ENCODE results near the gene TSLP. TPM values are rescaled to one million over a fixed set of nuclear protein-coding genes. Genes with fewer than 3 reads are reported as not detected.

The TSLP gene
- total RNA-seq, 1 donor from 2014 or later = 2.0 TPM

DNA sequence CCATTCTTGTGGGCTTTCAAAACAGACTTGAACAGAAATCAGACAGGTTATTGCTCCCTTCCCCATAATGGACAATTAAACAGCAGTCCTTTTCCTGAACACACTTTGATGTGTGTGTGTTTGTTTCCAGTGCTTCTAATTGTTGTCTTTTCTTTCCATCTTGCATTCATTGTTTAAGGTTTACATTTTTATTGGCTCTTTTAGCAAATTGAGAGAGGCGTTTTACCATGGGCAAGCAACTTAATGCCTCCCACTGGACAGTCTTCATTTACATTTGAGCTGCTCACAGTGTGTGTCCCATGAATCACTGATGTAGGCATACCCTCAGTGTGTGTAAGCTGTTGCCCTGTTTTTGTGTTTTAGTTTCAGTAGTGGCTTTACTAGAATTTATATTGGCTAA, 45.6 kb downstream of the TSLP start:
- intact Hi-C loops (cut with DNase I) = no loop called here
- Histone ChIP-seq H3K27me3 (no peaks in the 10 kb centered on the region), H3K9me3 (no peaks in the 10 kb centered on the region), H3K4me3 (no peak overlapping the region), H3K36me3 (peaks cover 0 to 74% of the 10 kb centered on the region in 2 donors), H3K4me1 (no peaks in the 10 kb centered on the region), H3K27ac (no peak overlapping the region)
- TF ChIP-seq, protein P1, sequence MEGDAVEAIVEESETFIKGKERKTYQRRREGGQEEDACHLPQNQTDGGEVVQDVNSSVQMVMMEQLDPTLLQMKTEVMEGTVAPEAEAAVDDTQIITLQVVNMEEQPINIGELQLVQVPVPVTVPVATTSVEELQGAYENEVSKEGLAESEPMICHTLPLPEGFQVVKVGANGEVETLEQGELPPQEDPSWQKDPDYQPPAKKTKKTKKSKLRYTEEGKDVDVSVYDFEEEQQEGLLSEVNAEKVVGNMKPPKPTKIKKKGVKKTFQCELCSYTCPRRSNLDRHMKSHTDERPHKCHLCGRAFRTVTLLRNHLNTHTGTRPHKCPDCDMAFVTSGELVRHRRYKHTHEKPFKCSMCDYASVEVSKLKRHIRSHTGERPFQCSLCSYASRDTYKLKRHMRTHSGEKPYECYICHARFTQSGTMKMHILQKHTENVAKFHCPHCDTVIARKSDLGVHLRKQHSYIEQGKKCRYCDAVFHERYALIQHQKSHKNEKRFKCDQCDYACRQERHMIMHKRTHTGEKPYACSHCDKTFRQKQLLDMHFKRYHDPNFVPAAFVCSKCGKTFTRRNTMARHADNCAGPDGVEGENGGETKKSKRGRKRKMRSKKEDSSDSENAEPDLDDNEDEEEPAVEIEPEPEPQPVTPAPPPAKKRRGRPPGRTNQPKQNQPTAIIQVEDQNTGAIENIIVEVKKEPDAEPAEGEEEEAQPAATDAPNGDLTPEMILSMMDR (IDR thresholded peaks at IDR 0.05) = no peak
- TF ChIP-seq POLR2A (IDR thresholded peaks at IDR 0.05) = no peak
- no peak for TF ChIP-seq POLR2AphosphoS5 (IDR thresholded peaks at IDR 0.05; ENCODE audit: insufficient read depth in 1 of 2, low read depth in 1 of 2)
- no peak for DNase-seq (ENCODE audit: extremely low spot score in 2 of 2)

DNA sequence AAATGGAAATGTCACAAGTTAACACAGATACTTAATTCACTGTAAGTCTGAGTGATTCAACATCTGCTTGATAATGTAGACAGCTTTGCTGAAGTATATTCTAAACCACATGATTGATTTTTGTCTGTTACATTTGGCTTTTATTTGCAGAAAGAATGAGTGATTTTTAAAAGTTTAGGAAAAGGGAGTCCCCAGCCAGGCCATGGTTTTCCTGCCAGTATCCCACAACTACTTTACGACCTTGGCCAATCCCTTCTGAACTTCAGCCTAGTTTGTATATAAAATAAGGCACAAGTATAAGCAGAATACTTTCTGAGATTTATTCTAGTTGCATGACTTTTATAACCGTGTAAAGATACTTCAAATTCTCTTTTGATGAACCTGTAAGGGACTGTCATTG, 47.7 kb downstream of the TSLP start:
- H3K4me1 ChIP-seq = no peaks in the 10 kb centered on the region
- H3K27ac ChIP-seq = no peak overlapping the region
- H3K27me3 ChIP-seq = no peaks in the 10 kb centered on the region
- DNase-seq (ENCODE audit: extremely low spot score in 2 of 2) = no peak
- H3K9me3 ChIP-seq = no peaks in the 10 kb centered on the region
- TF ChIP-seq POLR2AphosphoS5 (IDR thresholded peaks at IDR 0.05; ENCODE audit: insufficient read depth in 1 of 2, low read depth in 1 of 2) (no peak), POLR2A (IDR thresholded peaks at IDR 0.05) (no peak)
- TF ChIP-seq, protein P1 (IDR thresholded peaks at IDR 0.05) = no peak
- H3K4me3 ChIP-seq = no peak overlapping the region
- H3K36me3 ChIP-seq = peaks cover 0 to 75% of the 10 kb centered on the region in 2 donors
- intact Hi-C loops (cut with DNase I) = no loop called here

DNA sequence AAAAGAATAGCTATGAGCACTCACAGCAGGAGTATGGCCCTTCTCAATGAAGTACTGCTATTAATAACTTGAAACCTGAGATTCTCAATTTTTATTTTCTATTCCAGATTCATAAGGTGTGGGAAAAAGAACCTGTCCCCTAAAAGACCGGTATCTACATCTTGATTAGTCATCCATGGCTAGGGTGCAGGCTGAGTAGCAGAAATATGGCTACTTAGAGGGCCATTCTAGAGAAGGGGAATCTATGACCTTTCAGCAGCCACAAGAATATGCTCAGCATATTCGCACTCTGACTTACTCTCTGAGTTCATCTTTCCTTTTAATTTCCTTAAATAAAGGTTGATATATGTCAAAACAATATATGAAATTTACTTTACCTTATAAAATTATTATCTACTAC, 48.3 kb downstream of the TSLP start:
- no peak overlapping the region for H3K27ac ChIP-seq
- no peaks in the 10 kb centered on the region for H3K27me3 ChIP-seq
- no peak overlapping the region for H3K4me3 ChIP-seq
- no peaks in the 10 kb centered on the region for H3K9me3 ChIP-seq
- TF ChIP-seq POLR2A (IDR thresholded peaks at IDR 0.05) = no peak
- TF ChIP-seq POLR2AphosphoS5 (IDR thresholded peaks at IDR 0.05; ENCODE audit: insufficient read depth in 1 of 2, low read depth in 1 of 2) = no peak
- TF ChIP-seq, protein P1 (IDR thresholded peaks at IDR 0.05) = no peak
- no peaks in the 10 kb centered on the region for H3K4me1 ChIP-seq
- DNase-seq (ENCODE audit: extremely low spot score in 2 of 2) = no peak
- peaks cover 0 to 74% of the 10 kb centered on the region in 2 donors for H3K36me3 ChIP-seq
- intact Hi-C loops (cut with DNase I) = no loop called here

DNA sequence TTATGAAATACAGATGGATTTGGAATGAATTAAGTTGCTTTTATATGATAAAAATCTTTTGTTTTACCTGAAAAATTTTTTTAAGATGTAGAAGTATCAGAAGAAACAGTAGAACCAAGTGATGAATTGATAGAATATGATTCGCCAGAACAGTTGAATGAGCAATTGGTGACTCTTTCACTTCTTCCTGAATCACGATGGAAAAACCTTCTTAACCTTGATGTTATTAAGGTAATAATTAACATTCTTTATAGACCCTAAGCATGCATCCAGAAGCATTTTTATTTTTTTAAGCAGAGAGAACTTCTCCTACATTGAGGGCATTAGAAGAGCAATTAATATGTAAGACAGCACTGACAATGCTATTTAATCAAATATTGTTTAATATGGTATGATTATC, 49.4 kb downstream of the TSLP start:
- DNase-seq (ENCODE audit: extremely low spot score in 2 of 2) = no peak
- Histone ChIP-seq H3K9me3 (no peaks in the 10 kb centered on the region), H3K4me1 (no peaks in the 10 kb centered on the region), H3K36me3 (peaks cover 0 to 69% of the 10 kb centered on the region in 2 donors), H3K27ac (no peak overlapping the region), H3K4me3 (no peak overlapping the region), H3K27me3 (no peaks in the 10 kb centered on the region)
- TF ChIP-seq POLR2A (IDR thresholded peaks at IDR 0.05) (no peak), POLR2AphosphoS5 (IDR thresholded peaks at IDR 0.05; ENCODE audit: insufficient read depth in 1 of 2, low read depth in 1 of 2) (no peak)
- TF ChIP-seq, protein P1 (IDR thresholded peaks at IDR 0.05) = no peak
- intact Hi-C loops (cut with DNase I) = no loop called here

DNA sequence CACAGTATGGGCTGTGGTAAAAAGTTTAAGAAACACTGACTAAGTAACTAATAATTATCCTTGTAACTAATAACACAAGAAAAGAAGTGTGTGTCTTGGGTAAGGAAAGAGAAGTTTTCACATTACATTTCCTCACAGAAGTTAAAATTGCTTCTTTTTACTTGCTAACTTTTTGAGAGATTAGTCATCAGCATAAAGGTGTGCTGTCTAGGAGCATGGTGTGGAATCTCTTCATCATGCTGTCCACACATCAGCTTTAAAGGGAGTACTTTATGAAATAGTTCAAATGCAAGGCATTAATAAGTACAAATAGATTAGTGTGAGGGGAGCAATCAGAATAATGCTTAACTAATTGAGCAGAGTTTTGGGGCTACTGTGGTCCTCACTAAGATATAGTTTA, 50.4 kb downstream of the TSLP start:
- peaks cover 0 to 68% of the 10 kb centered on the region in 2 donors for H3K36me3 ChIP-seq
- no peak for TF ChIP-seq POLR2A (IDR thresholded peaks at IDR 0.05)
- TF ChIP-seq POLR2AphosphoS5 (IDR thresholded peaks at IDR 0.05; ENCODE audit: insufficient read depth in 1 of 2, low read depth in 1 of 2) = no peak
- TF ChIP-seq, protein P1 (IDR thresholded peaks at IDR 0.05) = no peak

More for the DNA sequence above, 50.4 kb downstream of the TSLP start:
- Histone ChIP-seq H3K27me3 (no peaks in the 10 kb centered on the region), H3K4me3 (no peak overlapping the region), H3K4me1 (no peaks in the 10 kb centered on the region), H3K27ac (no peak overlapping the region), H3K9me3 (no peaks in the 10 kb centered on the region)
- intact Hi-C loops (cut with DNase I) = no loop called here
- DNase-seq (ENCODE audit: extremely low spot score in 2 of 2) = no peak
